ENCODE results near the gene BDKRB1.

- TF ChIP-seq, protein P1, sequence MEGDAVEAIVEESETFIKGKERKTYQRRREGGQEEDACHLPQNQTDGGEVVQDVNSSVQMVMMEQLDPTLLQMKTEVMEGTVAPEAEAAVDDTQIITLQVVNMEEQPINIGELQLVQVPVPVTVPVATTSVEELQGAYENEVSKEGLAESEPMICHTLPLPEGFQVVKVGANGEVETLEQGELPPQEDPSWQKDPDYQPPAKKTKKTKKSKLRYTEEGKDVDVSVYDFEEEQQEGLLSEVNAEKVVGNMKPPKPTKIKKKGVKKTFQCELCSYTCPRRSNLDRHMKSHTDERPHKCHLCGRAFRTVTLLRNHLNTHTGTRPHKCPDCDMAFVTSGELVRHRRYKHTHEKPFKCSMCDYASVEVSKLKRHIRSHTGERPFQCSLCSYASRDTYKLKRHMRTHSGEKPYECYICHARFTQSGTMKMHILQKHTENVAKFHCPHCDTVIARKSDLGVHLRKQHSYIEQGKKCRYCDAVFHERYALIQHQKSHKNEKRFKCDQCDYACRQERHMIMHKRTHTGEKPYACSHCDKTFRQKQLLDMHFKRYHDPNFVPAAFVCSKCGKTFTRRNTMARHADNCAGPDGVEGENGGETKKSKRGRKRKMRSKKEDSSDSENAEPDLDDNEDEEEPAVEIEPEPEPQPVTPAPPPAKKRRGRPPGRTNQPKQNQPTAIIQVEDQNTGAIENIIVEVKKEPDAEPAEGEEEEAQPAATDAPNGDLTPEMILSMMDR (conservative IDR thresholded peaks at IDR 0.05): no peak
- no peak for TF ChIP-seq ZFX (IDR thresholded peaks at IDR 0.05)
Observed at GRCh38 chr14:96269359-96269710, 13.3 kb downstream of the BDKRB1 start.
